IPS-18a (cell line): Measurements from ENCODE around the gene SLC17A4.
"Not testable (repeated sequence)": the region's sequence is repeated elsewhere in the genome, so short reads cannot be mapped to it uniquely, and the experiment has no call there.

ENCODE experiments used
- H3K27ac ChIP-seq: one replicate; pipeline ENCODE4 v1.5.1; 2013; ENCODE audit warnings: low read length
- H3K27me3 ChIP-seq: one replicate; pipeline ENCODE4 v1.6.1; 2013; ENCODE audit warnings: mild to moderate bottlenecking, low read length; ENCODE audit not compliant: control insufficient read depth, insufficient read depth
- H3K36me3 ChIP-seq: one replicate; pipeline ENCODE4 v1.6.1; 2013; ENCODE audit warnings: low read depth, low read length; ENCODE audit not compliant: control insufficient read depth
- H3K4me1 ChIP-seq: one replicate; pipeline ENCODE4 v1.6.1; 2013; ENCODE audit warnings: low read depth, low read length; ENCODE audit not compliant: control insufficient read depth
- H3K4me3 ChIP-seq: one replicate; pipeline ENCODE4 v1.5.1; 2013; ENCODE audit warnings: low read length
- H3K9ac ChIP-seq: one replicate; pipeline ENCODE4 v1.6.1; 2013; ENCODE audit warnings: mild to moderate bottlenecking, low read length, moderate library complexity
- H3K9me3 ChIP-seq: one replicate; pipeline ENCODE4 v1.6.1; 2013; ENCODE audit warnings: low read depth, low read length; ENCODE audit not compliant: control insufficient read depth

The SLC17A4 gene

GRCh38 chr6:25731721-25732120 is 22.8 kb upstream of the SLC17A4 start:
- peaks cover 5% of the 10 kb centered on the region for H3K9me3 ChIP-seq
- H3K4me1 ChIP-seq, result no peaks in the 10 kb centered on the region
- no peaks in the 10 kb centered on the region for H3K36me3 ChIP-seq
- H3K9ac ChIP-seq, result no peak overlapping the region
- no peaks in the 10 kb centered on the region for H3K27me3 ChIP-seq
- no peak overlapping the region for H3K4me3 ChIP-seq
- H3K27ac ChIP-seq, result no peak overlapping the region

DNA sequence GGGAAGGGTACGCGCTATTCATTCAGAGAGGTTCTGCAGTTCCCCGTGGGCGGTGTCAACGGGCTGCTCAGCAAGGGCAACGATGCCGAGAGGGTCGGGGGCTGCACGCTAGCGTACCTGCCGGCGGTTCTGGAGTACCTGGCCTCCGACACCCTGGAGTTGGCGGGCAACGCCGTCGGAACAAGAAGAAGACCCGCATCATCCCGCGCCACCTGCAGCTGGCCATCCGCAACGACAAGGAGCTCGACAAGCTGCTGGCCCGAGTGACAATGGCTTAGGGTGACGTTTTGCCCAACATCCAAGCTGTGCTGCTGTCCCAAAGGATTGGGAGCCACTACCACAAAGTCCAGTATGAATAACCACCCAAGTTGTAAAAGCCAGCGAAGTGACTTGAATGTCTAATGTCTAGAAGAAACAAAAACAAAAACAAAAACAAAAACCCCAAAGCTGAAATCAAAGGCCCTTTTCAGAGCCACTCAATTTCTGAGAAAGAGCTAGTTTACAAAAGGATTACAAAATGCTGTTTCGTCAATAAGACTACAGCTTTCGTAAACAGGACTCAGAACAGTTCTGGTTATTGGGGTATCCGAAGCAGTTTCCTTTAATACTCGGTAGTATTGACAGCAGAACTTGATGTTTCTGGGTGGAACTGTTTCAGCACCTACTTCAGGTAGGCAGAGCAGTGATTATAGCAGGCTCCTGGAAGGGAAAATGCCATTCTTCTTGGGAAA is 21.9 kb upstream of the SLC17A4 start:
- H3K36me3 ChIP-seq, result no peaks in the 10 kb centered on the region
- peaks cover 13% of the 10 kb centered on the region for H3K9me3 ChIP-seq
- no peaks in the 10 kb centered on the region for H3K27me3 ChIP-seq
- no peak overlapping the region for H3K4me3 ChIP-seq
- H3K27ac ChIP-seq, result no peak overlapping the region
- no peaks in the 10 kb centered on the region for H3K4me1 ChIP-seq
- no peak overlapping the region for H3K9ac ChIP-seq

DNA sequence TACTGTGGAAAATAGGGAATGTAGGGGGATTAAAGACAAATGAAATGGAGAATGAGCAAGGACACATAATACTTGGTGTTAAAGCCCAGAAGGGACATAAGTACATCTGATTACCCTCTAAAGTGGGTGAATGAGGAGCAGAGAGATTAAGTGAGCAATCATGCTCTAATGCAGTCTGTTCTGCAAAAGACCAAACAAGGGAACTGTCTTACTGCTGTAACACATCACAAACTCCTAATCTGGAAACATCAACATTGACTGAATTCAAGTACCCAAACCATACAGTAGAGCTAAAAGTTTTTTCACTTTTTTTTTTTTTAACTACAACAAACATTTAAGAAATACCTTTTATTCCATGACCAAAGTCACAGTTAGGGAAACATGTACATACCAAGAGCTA is 19.3 kb upstream of the SLC17A4 start:
- Histone ChIP-seq H3K4me3 (no peak overlapping the region), H3K4me1 (no peaks in the 10 kb centered on the region), H3K9me3 (peaks cover 13% of the 10 kb centered on the region), H3K36me3 (no peaks in the 10 kb centered on the region), H3K27me3 (no peaks in the 10 kb centered on the region), H3K9ac (no peak overlapping the region), H3K27ac (no peak overlapping the region)

DNA sequence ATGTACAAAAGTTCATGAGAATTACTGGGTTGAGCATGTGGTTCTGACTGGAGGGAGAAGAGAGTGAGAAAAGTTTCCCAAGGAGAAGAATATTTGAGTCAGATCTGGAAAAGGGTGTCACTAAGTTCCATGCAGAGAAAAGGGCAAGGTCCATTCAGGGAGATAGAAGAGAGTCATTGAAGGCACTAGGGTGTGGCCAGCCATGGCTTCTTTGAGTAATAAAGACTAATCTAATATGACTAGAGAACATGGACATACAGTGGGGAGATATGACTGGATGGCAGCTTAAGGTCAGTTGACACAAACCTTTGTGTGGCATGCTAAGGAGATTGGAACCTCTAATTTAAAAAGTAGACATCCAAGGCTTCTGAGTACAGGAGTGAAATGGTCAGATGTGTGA is 10.7 kb upstream of the SLC17A4 start:
- H3K9me3 ChIP-seq, result no peaks in the 10 kb centered on the region
- no peak overlapping the region for H3K4me3 ChIP-seq
- H3K4me1 ChIP-seq, result no peaks in the 10 kb centered on the region
- no peak overlapping the region for H3K9ac ChIP-seq
- no peak overlapping the region for H3K27ac ChIP-seq
- no peaks in the 10 kb centered on the region for H3K36me3 ChIP-seq
- no peaks in the 10 kb centered on the region for H3K27me3 ChIP-seq

GRCh38 chr6:25745836-25746235 is 8.7 kb upstream of the SLC17A4 start:
- H3K36me3 ChIP-seq, result no peaks in the 10 kb centered on the region
- H3K9ac ChIP-seq, result no peak overlapping the region
- no peak overlapping the region for H3K4me3 ChIP-seq
- H3K9me3 ChIP-seq, result no peaks in the 10 kb centered on the region
- H3K4me1 ChIP-seq, result no peaks in the 10 kb centered on the region
- H3K27me3 ChIP-seq, result no peaks in the 10 kb centered on the region
- H3K27ac ChIP-seq, result no peak overlapping the region

GRCh38 chr6:25746968-25747367 is 7.6 kb upstream of the SLC17A4 start:
- H3K4me1 ChIP-seq, result no peaks in the 10 kb centered on the region
- H3K27me3 ChIP-seq, result no peaks in the 10 kb centered on the region
- H3K27ac ChIP-seq, result no peak overlapping the region
- no peaks in the 10 kb centered on the region for H3K9me3 ChIP-seq
- no peak overlapping the region for H3K4me3 ChIP-seq
- no peak overlapping the region for H3K9ac ChIP-seq
- no peaks in the 10 kb centered on the region for H3K36me3 ChIP-seq

DNA sequence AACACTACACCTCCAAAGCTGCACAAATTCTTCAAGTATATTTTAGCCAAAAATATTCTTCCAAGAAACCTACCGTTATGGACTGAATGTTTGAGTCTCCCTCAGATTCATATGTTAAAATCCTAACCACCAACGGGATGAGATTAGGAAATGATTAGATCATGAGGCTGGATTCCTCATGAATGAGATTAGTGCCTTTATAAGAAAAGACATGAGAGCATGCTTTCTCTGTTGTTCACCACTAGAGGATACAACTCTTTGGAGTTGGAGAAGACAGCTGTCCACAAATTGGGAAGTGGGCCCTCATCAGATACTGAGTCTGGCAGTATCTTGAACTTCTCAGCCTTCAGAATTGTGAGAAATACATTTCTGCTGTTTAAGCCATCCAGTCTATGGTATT is 7.1 kb upstream of the SLC17A4 start:
- H3K36me3 ChIP-seq, result no peaks in the 10 kb centered on the region
- H3K27me3 ChIP-seq, result no peaks in the 10 kb centered on the region
- H3K27ac ChIP-seq, result no peak overlapping the region
- H3K9me3 ChIP-seq, result no peaks in the 10 kb centered on the region
- H3K9ac ChIP-seq, result no peak overlapping the region
- no peak overlapping the region for H3K4me3 ChIP-seq
- H3K4me1 ChIP-seq, result no peaks in the 10 kb centered on the region

- H3K4me3 ChIP-seq, result no peak overlapping the region
- no peak overlapping the region for H3K9ac ChIP-seq
- H3K4me1 ChIP-seq, result no peaks in the 10 kb centered on the region
- no peaks in the 10 kb centered on the region for H3K36me3 ChIP-seq
- H3K9me3 ChIP-seq, result no peaks in the 10 kb centered on the region
- H3K27me3 ChIP-seq, result no peaks in the 10 kb centered on the region
- no peak overlapping the region for H3K27ac ChIP-seq
Measured at GRCh38 chr6:25748049-25748448, 6.5 kb upstream of the SLC17A4 start.

DNA sequence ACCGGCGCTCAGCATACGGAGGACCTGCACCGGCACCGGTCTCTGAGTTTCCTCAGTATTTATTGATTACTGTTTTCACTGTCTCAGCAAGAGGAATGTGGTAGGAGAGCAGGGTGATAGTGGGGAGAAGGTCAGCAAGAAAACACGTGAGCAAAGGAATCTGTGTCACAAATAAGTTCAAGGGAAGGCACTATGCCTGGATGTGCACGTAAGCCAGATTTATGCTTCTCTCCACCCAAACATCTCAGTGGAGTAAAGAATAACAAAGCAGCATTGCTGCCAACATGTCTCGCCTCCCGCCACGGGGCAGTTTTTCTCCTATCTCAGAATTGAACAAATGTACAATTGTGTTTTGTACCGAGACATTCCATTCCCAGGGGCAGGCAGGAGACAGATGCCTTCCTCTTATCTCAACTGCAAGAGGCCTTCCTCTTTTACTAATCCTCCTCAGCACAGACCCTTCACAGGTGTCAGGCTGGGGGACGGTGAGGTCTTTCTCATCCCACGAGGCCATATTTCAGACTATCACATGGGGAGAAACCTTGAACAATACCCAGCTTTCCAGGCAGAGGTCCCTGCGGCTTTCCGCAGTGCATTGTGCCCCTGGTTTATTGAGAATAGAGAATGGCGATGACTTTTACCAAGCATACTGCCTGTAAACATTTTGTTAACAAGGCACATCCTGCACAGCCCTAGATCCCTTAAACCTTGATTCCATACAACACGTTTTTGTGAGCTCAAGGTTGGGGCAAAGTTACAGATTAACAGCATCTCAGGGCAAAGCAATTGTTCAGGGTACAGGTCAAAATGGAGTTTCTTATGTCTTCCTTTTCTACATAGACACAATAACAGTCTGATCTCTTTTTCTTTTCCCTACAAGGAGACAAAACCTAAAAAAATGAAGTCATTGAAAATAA is 5.7 kb upstream of the SLC17A4 start:
- H3K27ac ChIP-seq, result not testable (repeated sequence)

GRCh38 chr6:25749837-25750236 is 4.7 kb upstream of the SLC17A4 start:
- H3K4me1 ChIP-seq, result no peaks in the 10 kb centered on the region
- H3K4me3 ChIP-seq, result no peak overlapping the region
- H3K9me3 ChIP-seq, result no peaks in the 10 kb centered on the region
- no peaks in the 10 kb centered on the region for H3K27me3 ChIP-seq
- no peaks in the 10 kb centered on the region for H3K36me3 ChIP-seq
- no peak overlapping the region for H3K9ac ChIP-seq
- no peak overlapping the region for H3K27ac ChIP-seq

More for the DNA sequence above, 5.7 kb upstream of the SLC17A4 start:
- not testable (repeated sequence) for H3K36me3 ChIP-seq, H3K9me3 ChIP-seq, H3K27me3 ChIP-seq, H3K9ac ChIP-seq, H3K4me1 ChIP-seq, H3K4me3 ChIP-seq

DNA sequence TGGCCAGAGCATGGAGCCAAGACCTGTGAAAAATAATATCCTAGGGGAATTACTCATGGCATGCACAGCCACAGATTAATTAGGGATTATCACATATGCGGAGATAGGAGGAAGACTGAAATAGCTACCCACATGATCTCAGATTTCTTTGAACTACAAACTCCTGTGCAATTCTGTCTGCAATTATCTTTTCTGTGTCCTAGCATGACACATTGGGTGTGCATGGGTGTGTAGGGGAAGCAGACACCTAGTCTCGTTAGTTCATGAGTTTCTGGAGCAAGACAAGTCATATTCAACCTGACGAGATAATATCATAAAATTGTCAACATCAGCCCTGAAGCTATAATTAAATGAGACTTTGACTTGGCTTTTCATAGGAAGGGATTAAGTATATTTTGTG is 3.6 kb upstream of the SLC17A4 start:
- Histone ChIP-seq H3K27ac (no peak overlapping the region), H3K9ac (no peak overlapping the region), H3K9me3 (no peaks in the 10 kb centered on the region), H3K4me3 (no peak overlapping the region), H3K4me1 (no peaks in the 10 kb centered on the region), H3K36me3 (no peaks in the 10 kb centered on the region), H3K27me3 (no peaks in the 10 kb centered on the region)

DNA sequence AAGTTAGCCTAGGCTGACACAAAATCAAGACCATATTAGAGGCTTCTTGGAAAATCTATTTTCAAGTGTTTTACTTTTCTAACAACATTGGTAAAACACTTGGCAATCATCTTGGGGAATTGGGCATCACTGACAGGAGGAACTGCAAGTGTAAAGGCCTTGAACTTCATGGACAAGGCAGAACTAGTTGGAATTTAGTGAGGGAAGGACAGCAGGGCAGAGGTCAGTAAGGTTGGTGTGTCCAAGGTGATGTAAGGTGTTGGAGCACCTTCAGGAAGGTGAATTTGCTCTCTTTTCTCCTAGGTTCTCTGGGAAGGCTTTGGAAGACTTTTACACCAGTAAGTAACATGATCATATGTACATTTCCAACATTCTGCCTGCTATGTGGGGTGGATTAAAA is 1.5 kb upstream of the SLC17A4 start:
- no peaks in the 10 kb centered on the region for H3K27me3 ChIP-seq
- no peak overlapping the region for H3K4me3 ChIP-seq
- H3K9ac ChIP-seq, result no peak overlapping the region
- H3K4me1 ChIP-seq, result no peaks in the 10 kb centered on the region
- no peaks in the 10 kb centered on the region for H3K36me3 ChIP-seq
- H3K9me3 ChIP-seq, result no peaks in the 10 kb centered on the region
- no peak overlapping the region for H3K27ac ChIP-seq
